Type B pancreatic cell (in vitro differentiated cells): ENCODE data around the gene CFAP74. TPM values are rescaled to one million over a fixed set of nuclear protein-coding genes. Genes with fewer than 3 reads are reported as not detected.
A peak's percentile ranks its signal among the peaks of the same experiment; 100 is the strongest.

Source experiments
- DNase-seq: peaks from one replicate; pipeline ENCODE4 v3.0.0; 2021; ENCODE audit warnings: mixed read lengths; ENCODE audit not compliant: unreplicated experiment; ENCODE audit errors: extremely low spot score
- H3K27ac Mint-ChIP-seq: 2 replicates; pipeline ENCODE4 v1.8.0; 2021; ENCODE audit warnings: mild to moderate bottlenecking, mixed read lengths
- H3K27me3 Mint-ChIP-seq: 2 replicates; pipeline ENCODE4 v1.8.0; 2021; ENCODE audit warnings: mixed read lengths
- H3K36me3 Mint-ChIP-seq: 2 replicates; pipeline ENCODE4 v1.8.0; 2021; ENCODE audit warnings: mixed read lengths
- H3K4me1 Mint-ChIP-seq: one replicate; pipeline ENCODE4 v1.8.0; 2021; ENCODE audit warnings: mixed read lengths; ENCODE audit not compliant: unreplicated experiment
- H3K4me3 Mint-ChIP-seq: 2 replicates; pipeline ENCODE4 v1.8.0; 2021; ENCODE audit warnings: mild to moderate bottlenecking, mixed read lengths
- H3K9me3 Mint-ChIP-seq: 2 replicates; pipeline ENCODE4 v1.8.0; 2021; ENCODE audit warnings: mixed read lengths
- CTCF ChIP-seq: fragments of 200-600 bp; sonication (generic); conservative IDR thresholded peaks from 2 replicates; pipeline ENCODE4 v1.5.0; 2021; ENCODE audit warnings: antibody characterized with exemption, mild to moderate bottlenecking
- total RNA-seq: library from RNA; stranded (reverse); gene quantifications from 2 replicates; pipeline ENCODE4 v1.2.1, GENCODE V29; 2021; ENCODE audit warnings: low replicate concordance

CFAP74 gene
- total RNA-seq, 1 donor from 2014 or later: 1.5 TPM

GRCh38 chr1:2046174-2046917 is 42.8 kb upstream of the CFAP74 start:
- Mint-ChIP-seq H3K9me3 (no peaks in the 10 kb centered on the region), H3K27me3 (peaks cover 29% of the 10 kb centered on the region), H3K4me3 (peak overlapping the region; percentile 3), H3K4me1 (peaks cover 13% of the 10 kb centered on the region), H3K36me3 (no peaks in the 10 kb centered on the region), H3K27ac (no peak overlapping the region)
- no peak for DNase-seq
- peak; percentile 76 for TF ChIP-seq CTCF

- TF ChIP-seq CTCF: no peak
- H3K36me3 Mint-ChIP-seq: no peaks in the 10 kb centered on the region
- peak overlapping the region; percentile 3 for H3K4me3 Mint-ChIP-seq
- peaks cover 13% of the 10 kb centered on the region for H3K4me1 Mint-ChIP-seq
- no peak for DNase-seq
- no peaks in the 10 kb centered on the region for H3K9me3 Mint-ChIP-seq
- no peak overlapping the region for H3K27ac Mint-ChIP-seq
- peaks cover 29% of the 10 kb centered on the region for H3K27me3 Mint-ChIP-seq
Observed at GRCh38 chr1:2045468-2046173, 42.0 kb upstream of the CFAP74 start.

- TF ChIP-seq CTCF: peak; percentile 92
- H3K4me3 Mint-ChIP-seq: peak overlapping the region; percentile 20
- no peaks in the 10 kb centered on the region for H3K9me3 Mint-ChIP-seq
- DNase-seq: peak; percentile 90
- peaks cover 13% of the 10 kb centered on the region for H3K4me1 Mint-ChIP-seq
- H3K27me3 Mint-ChIP-seq: peaks cover 29% of the 10 kb centered on the region
- no peak overlapping the region for H3K27ac Mint-ChIP-seq
- no peaks in the 10 kb centered on the region for H3K36me3 Mint-ChIP-seq
Observed at GRCh38 chr1:2044510-2045319, 41.1 kb upstream of the CFAP74 start.

- H3K4me1 Mint-ChIP-seq: peaks cover 6% of the 10 kb centered on the region
- DNase-seq: no peak
- H3K4me3 Mint-ChIP-seq: peak overlapping the region; percentile 69
- no peaks in the 10 kb centered on the region for H3K9me3 Mint-ChIP-seq
- H3K27ac Mint-ChIP-seq: peak overlapping the region; percentile 15
- no peak for TF ChIP-seq CTCF
- H3K36me3 Mint-ChIP-seq: no peaks in the 10 kb centered on the region
- peaks cover 29% of the 10 kb centered on the region for H3K27me3 Mint-ChIP-seq
Observed at GRCh38 chr1:2043886-2044285, 40.3 kb upstream of the CFAP74 start.

- Mint-ChIP-seq H3K36me3 (no peaks in the 10 kb centered on the region), H3K9me3 (no peaks in the 10 kb centered on the region), H3K4me3 (no peak overlapping the region), H3K27me3 (peaks cover 27% of the 10 kb centered on the region), H3K27ac (no peak overlapping the region), H3K4me1 (peaks cover 6% of the 10 kb centered on the region)
- DNase-seq: no peak
- no peak for TF ChIP-seq CTCF
Observed at GRCh38 chr1:2042830-2043773, 39.5 kb upstream of the CFAP74 start.
